Fibroblast of lung (primary cell): ENCODE results near the gene INTS11. TPM values are rescaled to one million over a fixed set of nuclear protein-coding genes. Genes with fewer than 3 reads are reported as not detected.
"Not testable (repeated sequence)": the region's sequence is repeated elsewhere in the genome, so short reads cannot be mapped to it uniquely, and the experiment has no call there.

Experiments used
- DNase-seq, 2 donors: peaks; one replicate each; pipeline versions ENCODE4 v3.0.0 to v3.0.0-alpha.2; 2010; ENCODE audit warnings: low read depth in 2 of 2
- H2AFZ ChIP-seq: 2 replicates; pipeline ENCODE4 v1.5.1; 2012; ENCODE audit warnings: low read length, control low read depth, inconsistent platforms
- H3K27ac ChIP-seq: 2 replicates; pipeline ENCODE4 v1.5.1; 2011; ENCODE audit warnings: low read length, control low read depth; ENCODE audit not compliant: insufficient read depth
- H3K27me3 ChIP-seq: 2 replicates; pipeline ENCODE4 v1.5.1; 2011; ENCODE audit warnings: mild to moderate bottlenecking, low read length; ENCODE audit not compliant: control insufficient read depth, insufficient read depth
- H3K36me3 ChIP-seq: 2 replicates; pipeline ENCODE4 v1.5.1; 2011; ENCODE audit warnings: low read length; ENCODE audit not compliant: control insufficient read depth, insufficient read depth
- H3K4me1 ChIP-seq: 2 replicates; pipeline ENCODE4 v1.5.1; 2011; ENCODE audit warnings: low read length; ENCODE audit not compliant: control insufficient read depth, insufficient read depth; ENCODE audit errors: extremely low read depth
- H3K4me2 ChIP-seq: 2 replicates; pipeline ENCODE4 v1.5.1; 2011; ENCODE audit warnings: low read length, control low read depth; ENCODE audit not compliant: insufficient read depth; ENCODE audit errors: extremely low read depth
- H3K4me3 ChIP-seq, 4 experiments: fragments of 200-600 bp in 1 of 4; sonication (generic) in 1 of 4; replicated peaks in 1 of 4; 2 replicates each; pipeline ENCODE4 v1.5.1; 2011 to 2016; ENCODE audit warnings: low read length in 4 of 4, low read depth in 3 of 4, mild to moderate bottlenecking in 3 of 4, control low read depth in 2 of 4, inconsistent platforms in 1 of 4, mixed read lengths in 1 of 4; ENCODE audit not compliant: insufficient read depth in 1 of 4; ENCODE audit errors: control extremely low read depth in 1 of 4
- H3K79me2 ChIP-seq: 2 replicates; pipeline ENCODE4 v1.5.1; 2012; ENCODE audit warnings: mild to moderate bottlenecking, low read length, inconsistent platforms; ENCODE audit not compliant: control insufficient read depth, insufficient read depth
- H3K9ac ChIP-seq: 2 replicates; pipeline ENCODE4 v1.5.1; 2011; ENCODE audit warnings: mild to moderate bottlenecking, low read length, control low read depth; ENCODE audit not compliant: insufficient read depth
- H3K9me3 ChIP-seq: 2 replicates; pipeline ENCODE4 v1.5.1; 2012; ENCODE audit warnings: low read depth, low read length; ENCODE audit not compliant: control insufficient read depth, insufficient read depth
- H4K20me1 ChIP-seq: 2 replicates; pipeline ENCODE4 v1.5.1; 2011; ENCODE audit warnings: low read length; ENCODE audit not compliant: control insufficient read depth, insufficient read depth; ENCODE audit errors: extremely low read depth
- CTCF ChIP-seq, 2 donors: IDR thresholded peaks in 1 of 2; conservative IDR thresholded peaks in 1 of 2; 1 replicate in 1 of 2; 2 replicates in 1 of 2; pipeline ENCODE4 v1.5.1; 2011 to 2012; ENCODE audit warnings: low read length in 2 of 2, control low read depth in 1 of 2, inconsistent platforms in 1 of 2, low read depth in 1 of 2, mild to moderate bottlenecking in 1 of 2
- EZH2 ChIP-seq: IDR thresholded peaks from 2 replicates; pipeline ENCODE4 v1.5.1; 2012; ENCODE audit warnings: low read length, control low read depth, mild to moderate bottlenecking; ENCODE audit errors: missing control alignments
- polyA plus RNA-seq, 2 donors: library from polyadenylated mRNA; depleted of rRNA in 1 of 2; stranded (reverse) in 1 of 2; unstranded in 1 of 2; fragments of >200 nt; gene quantifications; 2 replicates each; pipeline ENCODE4 v1.2.1, GENCODE V29; 2011 to 2012; ENCODE audit warnings: missing spikeins in 1 of 2
- total RNA-seq: library from RNA; depleted of rRNA; stranded (reverse); fragments of >200 nt; gene quantifications from 2 replicates; pipeline ENCODE4 v1.2.1, GENCODE V29; 2014

INTS11 gene
- total and polyA plus RNA-seq, 2 donors (not counting 1 experiment from before 2014, with no cell fraction given): 44.1 to 69.2 TPM

GRCh38 chr1:1318131-1318652 lies 6.3 kb downstream of the INTS11 start:
- Histone ChIP-seq H3K4me2 (no peak overlapping the region), H3K4me1 (peaks cover 20% of the 10 kb centered on the region), H3K79me2 (peaks cover 61% of the 10 kb centered on the region), H4K20me1 (no peaks in the 10 kb centered on the region), H3K9me3 (no peaks in the 10 kb centered on the region), H3K4me3 (no peak overlapping the region), H3K27ac (peak overlapping the region; percentile 77), H2AFZ (no peak overlapping the region), H3K36me3 (peaks cover 33% of the 10 kb centered on the region), H3K9ac (no peak overlapping the region), H3K27me3 (no peaks in the 10 kb centered on the region)
- TF ChIP-seq EZH2: no peak
- peak; percentile 94 to 96 for DNase-seq

GRCh38 chr1:1317420-1317819 lies 7.0 kb downstream of the INTS11 start:
- DNase-seq: no peak
- Histone ChIP-seq H3K36me3 (peaks cover 40% of the 10 kb centered on the region), H4K20me1 (no peaks in the 10 kb centered on the region), H3K4me3 (no peak overlapping the region), H2AFZ (no peak overlapping the region), H3K9me3 (no peaks in the 10 kb centered on the region), H3K27me3 (no peaks in the 10 kb centered on the region), H3K9ac (no peak overlapping the region), H3K27ac (peak overlapping the region; percentile 77), H3K4me2 (no peak overlapping the region), H3K4me1 (peaks cover 17% of the 10 kb centered on the region), H3K79me2 (peaks cover 54% of the 10 kb centered on the region)
- no peak for TF ChIP-seq CTCF (conservative IDR thresholded peaks at IDR 0.05 in 1 of 2, IDR thresholded peaks at IDR 0.05 in 1 of 2; ENCODE audit: low read depth in 1 of 2, low read length in 2 of 2)
- no peak for TF ChIP-seq EZH2

- DNase-seq, H4K20me1 ChIP-seq, H3K4me3 ChIP-seq, H2AFZ ChIP-seq, H3K4me2 ChIP-seq, H3K27ac ChIP-seq, H3K9me3 ChIP-seq, H3K9ac ChIP-seq, H3K27me3 ChIP-seq: not testable (repeated sequence)
- peaks cover 16% of the 10 kb centered on the region for H3K4me1 ChIP-seq
- H3K36me3 ChIP-seq: peaks cover 43% of the 10 kb centered on the region
- H3K79me2 ChIP-seq: peaks cover 43% of the 10 kb centered on the region
Measured at GRCh38 chr1:1316199-1316598, 8.3 kb downstream of the INTS11 start.

- H4K20me1 ChIP-seq: no peaks in the 10 kb centered on the region
Measured at GRCh38 chr1:1315435-1315954, 9.0 kb downstream of the INTS11 start.

More at GRCh38 chr1:1315435-1315954, 9.0 kb downstream of the INTS11 start:
- Histone ChIP-seq H3K9ac (no peak overlapping the region), H3K4me3 (no peak overlapping the region), H2AFZ (no peak overlapping the region), H3K27me3 (no peaks in the 10 kb centered on the region), H3K27ac (no peak overlapping the region), H3K4me1 (peaks cover 10% of the 10 kb centered on the region), H3K36me3 (peaks cover 48% of the 10 kb centered on the region), H3K79me2 (peaks cover 36% of the 10 kb centered on the region), H3K9me3 (no peaks in the 10 kb centered on the region), H3K4me2 (no peak overlapping the region)
- DNase-seq: no peak
- TF ChIP-seq EZH2 (no peak), CTCF (conservative IDR thresholded peaks at IDR 0.05 in 1 of 2, IDR thresholded peaks at IDR 0.05 in 1 of 2; ENCODE audit: low read depth in 1 of 2, low read length in 2 of 2) (no peak)
